Measurements from ENCODE around the gene PARK7.
"Not testable (repeated sequence)": the region's sequence is repeated elsewhere in the genome, so short reads cannot be mapped to it uniquely, and the experiment has no call there.

Gene PARK7

DNA sequence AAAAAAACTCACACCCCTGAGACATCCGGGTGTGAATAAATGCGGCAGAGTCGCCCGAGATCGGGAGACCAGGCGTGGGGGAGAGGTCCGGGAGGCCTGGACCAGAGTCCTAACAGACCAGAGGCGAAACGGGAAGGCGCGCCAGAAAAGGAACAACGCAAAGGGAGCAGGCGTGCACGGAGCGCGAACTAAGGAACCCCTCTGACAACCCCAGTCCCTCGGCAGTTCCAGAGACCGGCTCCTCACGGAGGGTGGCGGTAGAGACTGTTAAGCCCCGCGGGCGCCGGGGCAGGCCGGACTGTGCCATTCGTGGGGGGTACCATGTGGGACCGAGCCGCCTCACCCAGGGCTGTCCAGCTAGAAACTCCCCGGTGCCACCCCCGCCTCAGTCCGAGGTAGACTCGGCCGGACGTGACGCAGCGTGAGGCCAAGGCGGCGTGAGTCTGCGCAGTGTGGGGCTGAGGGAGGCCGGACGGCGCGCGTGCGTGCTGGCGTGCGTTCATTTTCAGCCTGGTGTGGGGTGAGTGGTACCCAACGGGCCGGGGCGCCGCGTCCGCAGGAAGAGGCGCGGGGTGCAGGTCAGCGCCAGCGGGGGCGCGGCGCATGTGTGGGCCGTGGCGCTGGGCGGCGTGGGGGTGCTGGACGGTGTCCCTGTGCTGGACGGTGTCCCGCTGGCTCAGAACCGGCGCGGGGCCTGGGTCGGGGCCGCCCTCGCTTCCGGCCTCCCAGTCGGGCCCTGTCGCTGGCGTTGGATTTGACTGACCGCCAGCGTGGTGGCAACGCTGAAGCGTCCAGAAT, at the start of gene PARK7:
Gene PARK7, plus strand, starts transcription at position 496 of the 798 bp plus-strand sequence. CDS start 1,075 bp downstream, outside the sequence.
- Histone ChIP-seq H3K4me1 (ENCODE audit: insufficient read depth, low read length) (peaks cover 3% of the 10 kb centered on the region; the same call in 1 of the 2 replicates), H3K4me3 (ENCODE audit: low read length) (peak within 1 kb of the TSS; percentile 91), H3K27me3 (ENCODE audit: insufficient read depth, low read length) (no peaks in the 10 kb centered on the region), H3K36me3 (ENCODE audit: insufficient read depth, low read depth, low read length) (peaks cover 34% of the 10 kb centered on the region), H3K9me3 (ENCODE audit: insufficient read depth, low read depth, low read length) (no peaks in the 10 kb centered on the region), H3K27ac (ENCODE audit: low read length) (peak within 1 kb of the TSS; percentile 81), H3K9ac (ENCODE audit: low read depth, low read length) (peak within 1 kb of the TSS; percentile 93)

DNA sequence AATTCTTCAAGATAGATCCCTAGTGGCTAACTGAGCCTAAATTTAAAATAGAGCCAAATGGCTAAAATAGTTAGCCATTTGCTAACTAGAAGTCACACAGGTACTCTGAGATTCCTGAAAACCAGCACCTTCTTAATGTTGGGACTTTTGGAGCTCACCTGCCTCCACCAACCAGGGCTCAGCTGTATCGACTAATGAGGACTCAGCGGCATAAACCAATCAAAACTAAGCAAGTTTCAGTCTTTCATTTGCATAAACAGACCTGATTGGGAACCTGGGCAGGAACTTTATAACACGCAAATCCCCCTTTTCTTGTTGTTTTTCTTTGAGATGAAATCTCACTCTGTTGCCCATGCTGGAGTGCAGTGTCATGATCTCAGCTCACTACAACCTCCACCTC, 49.4 kb upstream of the PARK7 start:
- H3K27me3 ChIP-seq (ENCODE audit: insufficient read depth, low read length), result no peaks in the 10 kb centered on the region
- no peaks in the 10 kb centered on the region for H3K36me3 ChIP-seq (ENCODE audit: insufficient read depth, low read depth, low read length)
- no peak overlapping the region for H3K4me3 ChIP-seq (ENCODE audit: low read length)
- H3K9ac ChIP-seq (ENCODE audit: low read depth, low read length), result no peak overlapping the region
- H3K9me3 ChIP-seq (ENCODE audit: insufficient read depth, low read depth, low read length), result no peaks in the 10 kb centered on the region
- no peaks in the 10 kb centered on the region for H3K4me1 ChIP-seq (ENCODE audit: insufficient read depth, low read length)
- no peak overlapping the region for H3K27ac ChIP-seq (ENCODE audit: low read length)

DNA sequence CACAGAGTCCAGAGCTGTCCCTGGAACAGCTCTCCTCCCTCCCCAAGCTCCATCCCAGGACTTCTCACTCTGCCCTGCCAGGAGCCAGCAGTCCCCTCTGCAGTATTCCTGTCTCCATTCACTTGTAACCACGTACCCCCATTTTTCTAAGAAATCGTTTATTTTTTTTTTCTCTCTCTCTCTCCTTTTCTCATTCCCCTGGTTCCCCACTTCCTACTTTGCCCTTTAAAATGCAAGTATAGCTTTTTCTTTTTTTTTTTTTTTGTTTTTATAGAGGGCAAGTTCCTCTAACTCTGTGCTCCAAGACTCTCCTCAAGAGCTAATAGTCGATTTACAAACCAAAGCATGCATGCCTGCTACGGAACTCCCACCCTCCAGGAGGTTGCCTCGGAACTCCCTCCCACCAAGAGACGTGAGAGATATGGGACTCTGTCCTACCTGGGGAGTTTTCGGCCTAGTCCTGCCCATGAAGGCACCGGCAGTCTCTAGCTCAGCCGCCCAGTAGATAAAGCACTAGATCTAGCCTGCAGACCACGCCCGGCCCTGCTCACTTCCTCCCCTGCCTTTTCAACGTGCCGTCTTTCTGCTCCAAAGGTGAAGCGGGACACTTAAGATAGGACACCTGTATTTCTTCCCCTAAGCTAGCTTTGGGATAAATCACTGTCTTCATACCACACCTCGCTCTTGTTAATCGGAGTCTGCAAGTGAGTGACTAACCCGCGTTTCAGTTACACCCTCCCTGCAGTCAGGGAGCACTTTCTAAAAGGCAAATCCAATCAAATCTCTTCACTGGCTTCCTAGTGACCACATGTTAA, 48.6 kb upstream of the PARK7 start:
- Histone ChIP-seq H3K9me3 (ENCODE audit: insufficient read depth, low read depth, low read length) (no peaks in the 10 kb centered on the region), H3K27me3 (ENCODE audit: insufficient read depth, low read length) (no peaks in the 10 kb centered on the region), H3K4me3 (ENCODE audit: low read length) (0 out of 2 replicates have a peak overlapping the region, but pooled peaks have one; percentile 24), H3K27ac (ENCODE audit: low read length) (no peak overlapping the region), H3K4me1 (ENCODE audit: insufficient read depth, low read length) (no peaks in the 10 kb centered on the region), H3K36me3 (ENCODE audit: insufficient read depth, low read depth, low read length) (no peaks in the 10 kb centered on the region), H3K9ac (ENCODE audit: low read depth, low read length) (no peak overlapping the region)

DNA sequence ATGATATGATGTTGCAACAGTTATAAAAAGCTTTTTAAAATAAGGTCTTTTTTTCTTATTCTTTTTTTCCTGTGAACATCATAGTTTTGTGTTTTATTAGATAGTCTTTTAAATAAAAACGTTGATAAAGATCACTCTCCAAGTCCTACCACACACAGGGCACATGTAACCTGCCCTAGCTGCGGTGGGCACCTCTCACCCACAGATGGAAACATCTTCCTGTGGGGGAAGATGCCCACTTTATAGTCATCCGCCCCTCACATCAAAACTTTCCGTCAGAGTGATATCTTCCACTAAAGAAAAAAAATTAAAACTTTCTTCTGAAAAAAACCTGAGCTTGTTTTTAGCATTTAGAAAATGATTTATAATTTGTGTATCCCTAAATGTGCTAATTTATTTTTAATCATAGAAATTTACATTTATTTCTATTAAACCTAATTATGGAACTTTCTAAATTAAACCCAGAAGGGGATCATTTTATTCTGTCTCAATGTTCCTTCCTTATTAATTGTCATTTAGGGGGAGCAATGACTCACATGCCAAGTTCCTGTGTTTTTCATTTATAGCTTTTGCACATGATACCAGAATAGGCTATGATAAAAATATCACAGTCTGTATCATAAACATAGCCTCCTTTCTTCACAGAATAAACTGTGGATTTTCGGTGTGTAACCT, 45.5 kb upstream of the PARK7 start:
- Histone ChIP-seq H3K36me3 (ENCODE audit: insufficient read depth, low read depth, low read length) (no peaks in the 10 kb centered on the region), H3K27ac (ENCODE audit: low read length) (no peak overlapping the region), H3K27me3 (ENCODE audit: insufficient read depth, low read length) (no peaks in the 10 kb centered on the region), H3K9me3 (ENCODE audit: insufficient read depth, low read depth, low read length) (no peaks in the 10 kb centered on the region), H3K4me1 (ENCODE audit: insufficient read depth, low read length) (no peaks in the 10 kb centered on the region), H3K9ac (ENCODE audit: low read depth, low read length) (no peak overlapping the region), H3K4me3 (ENCODE audit: low read length) (no peak overlapping the region)

DNA sequence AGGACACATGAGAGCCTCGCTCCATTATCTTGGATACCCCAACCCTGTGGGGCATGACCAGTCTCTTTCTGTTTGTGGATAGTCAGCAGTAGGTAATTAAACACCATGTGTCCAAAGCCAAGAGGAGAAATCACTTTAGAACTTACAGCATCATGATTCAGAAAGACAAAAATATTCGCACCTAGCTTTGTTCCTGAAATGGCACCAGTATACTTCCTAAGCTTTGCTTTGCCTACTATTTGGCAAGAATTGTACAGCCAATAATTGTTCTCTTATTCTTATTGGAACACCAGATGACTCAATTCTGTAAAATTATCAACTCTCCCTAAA, 45.0 kb upstream of the PARK7 start:
- H3K4me1 ChIP-seq (ENCODE audit: insufficient read depth, low read length), result no peaks in the 10 kb centered on the region
- no peaks in the 10 kb centered on the region for H3K27me3 ChIP-seq (ENCODE audit: insufficient read depth, low read length)
- H3K4me3 ChIP-seq (ENCODE audit: low read length), result no peak overlapping the region
- no peaks in the 10 kb centered on the region for H3K9me3 ChIP-seq (ENCODE audit: insufficient read depth, low read depth, low read length)
- no peaks in the 10 kb centered on the region for H3K36me3 ChIP-seq (ENCODE audit: insufficient read depth, low read depth, low read length)
- no peak overlapping the region for H3K9ac ChIP-seq (ENCODE audit: low read depth, low read length)
- H3K27ac ChIP-seq (ENCODE audit: low read length), result no peak overlapping the region

DNA sequence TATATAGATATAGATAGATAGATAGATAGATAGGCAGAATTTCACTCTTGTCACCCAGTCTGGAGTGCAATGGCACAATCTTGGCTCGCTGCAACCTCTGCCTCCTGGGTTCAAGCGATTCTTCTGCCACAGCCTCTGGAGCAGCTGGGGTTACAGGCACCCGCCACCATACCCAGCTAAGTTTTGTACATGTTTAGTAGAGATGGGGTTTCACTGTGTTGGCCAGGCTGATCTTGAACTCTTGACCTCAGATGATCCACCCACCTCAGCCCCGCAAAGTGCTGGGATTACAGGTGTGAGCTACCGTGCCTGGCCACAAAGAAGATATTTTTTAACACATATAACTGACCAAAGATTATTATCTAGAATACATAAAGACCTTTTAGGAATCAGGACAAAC, 43.5 kb upstream of the PARK7 start:
- not testable (repeated sequence) for H3K4me3 ChIP-seq (ENCODE audit: low read length); H3K36me3 ChIP-seq (ENCODE audit: insufficient read depth, low read depth, low read length); H3K27me3 ChIP-seq (ENCODE audit: insufficient read depth, low read length); H3K27ac ChIP-seq (ENCODE audit: low read length); H3K9ac ChIP-seq (ENCODE audit: low read depth, low read length); H3K9me3 ChIP-seq (ENCODE audit: insufficient read depth, low read depth, low read length); H3K4me1 ChIP-seq (ENCODE audit: insufficient read depth, low read length)

DNA sequence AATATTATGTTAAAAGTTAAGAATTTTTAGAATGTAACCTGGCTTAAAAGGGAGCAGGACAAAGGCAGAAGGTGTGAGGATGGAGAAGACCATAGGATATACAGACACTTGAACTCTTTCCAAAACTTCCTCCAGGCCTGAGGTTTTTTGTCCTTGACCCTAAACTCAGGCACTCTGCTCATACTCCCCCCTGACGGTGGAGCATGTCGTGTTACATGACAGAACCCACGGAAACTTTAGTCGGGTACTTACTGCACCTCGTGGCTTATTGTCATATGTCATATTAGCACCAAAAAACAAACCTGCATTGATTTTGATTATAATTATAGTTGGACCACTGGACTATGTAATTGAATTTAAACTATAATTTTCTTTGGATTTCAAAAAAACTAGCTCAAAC, 41.6 kb upstream of the PARK7 start:
- no peak overlapping the region for H3K4me3 ChIP-seq (ENCODE audit: low read length)
- no peak overlapping the region for H3K27ac ChIP-seq (ENCODE audit: low read length)
- no peaks in the 10 kb centered on the region for H3K36me3 ChIP-seq (ENCODE audit: insufficient read depth, low read depth, low read length)
- H3K4me1 ChIP-seq (ENCODE audit: insufficient read depth, low read length), result no peaks in the 10 kb centered on the region; the same call in 1 of the 2 replicates
- no peaks in the 10 kb centered on the region for H3K27me3 ChIP-seq (ENCODE audit: insufficient read depth, low read length)
- H3K9me3 ChIP-seq (ENCODE audit: insufficient read depth, low read depth, low read length), result no peaks in the 10 kb centered on the region
- H3K9ac ChIP-seq (ENCODE audit: low read depth, low read length), result no peak overlapping the region

DNA sequence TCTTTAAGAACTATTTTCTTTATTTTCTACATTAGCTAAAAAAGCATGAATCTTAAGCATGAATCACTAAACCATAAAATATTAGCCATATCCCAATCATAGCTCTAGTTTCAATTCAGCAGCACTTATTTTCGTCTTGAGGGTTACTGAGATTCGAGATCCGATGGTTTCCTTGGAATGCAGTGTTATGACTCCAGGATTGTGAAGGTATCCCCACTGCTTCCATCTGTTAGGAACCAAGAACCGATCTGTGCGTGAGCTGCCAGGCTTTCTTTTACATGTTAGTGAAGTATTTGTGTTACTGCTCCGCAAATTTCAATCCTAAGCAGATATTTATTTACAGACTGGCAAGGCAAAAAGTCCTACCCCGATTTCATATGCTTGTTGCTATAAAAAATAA, 39.7 kb upstream of the PARK7 start:
- Histone ChIP-seq H3K27ac (ENCODE audit: low read length) (no peak overlapping the region), H3K4me1 (ENCODE audit: insufficient read depth, low read length) (no peaks in the 10 kb centered on the region; the same call in 1 of the 2 replicates), H3K27me3 (ENCODE audit: insufficient read depth, low read length) (no peaks in the 10 kb centered on the region), H3K4me3 (ENCODE audit: low read length) (no peak overlapping the region), H3K9ac (ENCODE audit: low read depth, low read length) (no peak overlapping the region), H3K36me3 (ENCODE audit: insufficient read depth, low read depth, low read length) (no peaks in the 10 kb centered on the region), H3K9me3 (ENCODE audit: insufficient read depth, low read depth, low read length) (no peaks in the 10 kb centered on the region)

DNA sequence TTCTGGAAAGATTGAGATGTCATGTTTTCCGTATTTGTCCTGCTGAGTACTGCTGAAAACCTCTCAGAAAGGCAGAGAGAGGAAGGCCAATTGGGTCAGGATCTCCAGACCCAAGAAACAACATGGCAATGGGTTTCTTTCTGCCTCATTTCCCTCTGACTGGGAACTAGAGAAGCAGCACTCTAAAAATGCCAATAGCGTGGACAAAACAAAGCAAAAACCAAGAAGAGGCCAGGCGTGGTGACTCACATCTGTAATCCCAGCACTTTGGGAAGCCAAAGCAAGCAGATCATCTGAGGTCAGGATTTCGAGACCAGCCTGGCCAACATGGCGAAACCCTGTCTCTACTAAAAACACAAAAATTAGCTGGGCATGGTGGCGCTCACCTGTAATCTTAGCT, 39.2 kb upstream of the PARK7 start:
- no peaks in the 10 kb centered on the region for H3K9me3 ChIP-seq (ENCODE audit: insufficient read depth, low read depth, low read length)
- no peaks in the 10 kb centered on the region for H3K36me3 ChIP-seq (ENCODE audit: insufficient read depth, low read depth, low read length)
- H3K4me1 ChIP-seq (ENCODE audit: insufficient read depth, low read length), result no peaks in the 10 kb centered on the region; the same call in 1 of the 2 replicates
- H3K9ac ChIP-seq (ENCODE audit: low read depth, low read length), result no peak overlapping the region
- H3K4me3 ChIP-seq (ENCODE audit: low read length), result no peak overlapping the region
- H3K27ac ChIP-seq (ENCODE audit: low read length), result no peak overlapping the region
- no peaks in the 10 kb centered on the region for H3K27me3 ChIP-seq (ENCODE audit: insufficient read depth, low read length)

DNA sequence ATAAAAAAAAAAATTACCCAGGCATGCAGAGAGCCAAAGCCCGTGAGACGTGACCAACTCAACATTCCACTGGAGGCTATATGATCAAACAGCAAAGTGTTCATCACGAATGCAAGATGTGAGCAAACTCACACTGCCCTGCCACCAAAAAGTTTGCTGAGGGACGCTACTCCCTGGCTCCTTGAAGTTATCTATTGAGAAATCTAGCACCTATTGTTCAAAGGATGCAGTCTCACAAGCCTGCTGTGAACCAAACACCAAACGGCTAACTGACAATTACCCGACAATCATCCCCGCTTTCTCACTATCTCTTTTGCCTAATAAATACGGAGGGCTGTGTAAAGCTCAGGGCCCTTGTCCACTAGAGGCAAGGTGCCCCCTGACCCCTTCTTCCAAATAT, 34.5 kb upstream of the PARK7 start:
- H3K9me3 ChIP-seq (ENCODE audit: insufficient read depth, low read depth, low read length); H3K27me3 ChIP-seq (ENCODE audit: insufficient read depth, low read length); H3K9ac ChIP-seq (ENCODE audit: low read depth, low read length); H3K4me3 ChIP-seq (ENCODE audit: low read length); H3K4me1 ChIP-seq (ENCODE audit: insufficient read depth, low read length); H3K27ac ChIP-seq (ENCODE audit: low read length); H3K36me3 ChIP-seq (ENCODE audit: insufficient read depth, low read depth, low read length): not testable (repeated sequence)

DNA sequence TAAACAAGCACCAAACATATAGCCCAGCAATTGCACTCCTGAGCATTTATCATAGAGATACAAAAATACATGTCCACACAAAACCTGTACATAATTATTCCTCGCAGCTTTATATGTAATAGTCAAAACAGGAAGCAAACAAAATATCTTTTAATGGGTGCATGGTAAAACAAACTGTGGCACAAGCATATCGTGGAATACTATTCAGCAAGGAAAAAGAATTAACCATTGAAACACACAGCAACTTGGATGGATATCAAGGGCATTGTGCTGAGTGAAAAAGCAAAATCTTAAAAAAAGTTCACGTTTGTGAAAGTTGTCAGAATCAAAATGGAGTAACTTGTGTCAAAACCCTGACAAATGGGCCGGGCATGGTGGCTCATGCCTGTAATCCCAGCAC, 33.3 kb upstream of the PARK7 start:
- Histone ChIP-seq H3K4me3 (ENCODE audit: low read length) (no peak overlapping the region), H3K27me3 (ENCODE audit: insufficient read depth, low read length) (no peaks in the 10 kb centered on the region), H3K9ac (ENCODE audit: low read depth, low read length) (no peak overlapping the region), H3K9me3 (ENCODE audit: insufficient read depth, low read depth, low read length) (no peaks in the 10 kb centered on the region), H3K4me1 (ENCODE audit: insufficient read depth, low read length) (no peaks in the 10 kb centered on the region), H3K27ac (ENCODE audit: low read length) (no peak overlapping the region), H3K36me3 (ENCODE audit: insufficient read depth, low read depth, low read length) (no peaks in the 10 kb centered on the region)

Measured in iPS-20b (cell line).